Hematopoietic multipotent progenitor cell treated with erythropoietin and hydrocortisone succinate and interleukin-3 and kit ligand, for 15 days (in vitro differentiated cells): ENCODE results near the gene APAF1.

Experiments used
- DNase-seq: peaks from one replicate; pipeline ENCODE4 v3.0.0-alpha.2; 2015; ENCODE audit warnings: low spot score

APAF1 gene

GRCh38 chr12:98763656-98764055 lies 118.6 kb downstream of the APAF1 start:
- DNase-seq = no peak

GRCh38 chr12:98767248-98767647 lies 122.2 kb downstream of the APAF1 start:
- DNase-seq = no peak

- DNase-seq = no peak
These were observed 124.0 kb downstream of the APAF1 start for GRCh38 chr12:98769068-98769467.

- no peak for DNase-seq
These were observed 125.1 kb downstream of the APAF1 start for GRCh38 chr12:98770230-98770629.

GRCh38 chr12:98771811-98772752 lies 127.0 kb downstream of the APAF1 start:
- no peak for DNase-seq

GRCh38 chr12:98772818-98773217 lies 127.7 kb downstream of the APAF1 start:
- no peak for DNase-seq

- no peak for DNase-seq
These were observed 135.2 kb downstream of the APAF1 start for GRCh38 chr12:98780261-98780660.

- DNase-seq = no peak
These were observed 138.3 kb downstream of the APAF1 start for GRCh38 chr12:98783420-98783819.
